Measurements from ENCODE around the gene NTN5.
A peak's percentile ranks its signal among the peaks of the same experiment; 100 is the strongest.
"Not testable (repeated sequence)": the region's sequence is repeated elsewhere in the genome, so short reads cannot be mapped to it uniquely, and the experiment has no call there.

NTN5 gene

GRCh38 chr19:48668332-48668731 lies 4.5 kb downstream of the NTN5 start:
- no peak for DNase-seq

- no peak for DNase-seq
These were observed 7.0 kb downstream of the NTN5 start for GRCh38 chr19:48665786-48666185.

GRCh38 chr19:48664476-48664875 lies 8.3 kb downstream of the NTN5 start:
- DNase-seq: no peak

- DNase-seq: no peak
These were observed 9.2 kb downstream of the NTN5 start for GRCh38 chr19:48663667-48664066.

- no peak for DNase-seq
These were observed 11.1 kb downstream of the NTN5 start for GRCh38 chr19:48661711-48662090.

- no peak for DNase-seq
These were observed 11.7 kb downstream of the NTN5 start for GRCh38 chr19:48660852-48661710.

GRCh38 chr19:48659768-48660167 lies 13.0 kb downstream of the NTN5 start:
- DNase-seq: no peak

GRCh38 chr19:48658483-48658882 lies 14.3 kb downstream of the NTN5 start:
- no peak for DNase-seq

- not testable (repeated sequence) for DNase-seq
These were observed 15.0 kb downstream of the NTN5 start for GRCh38 chr19:48657828-48658227.

GRCh38 chr19:48656840-48657474 lies 15.9 kb downstream of the NTN5 start:
- DNase-seq: no peak

GRCh38 chr19:48654299-48655059 lies 18.3 kb downstream of the NTN5 start:
- DNase-seq: no peak

GRCh38 chr19:48651683-48652048 lies 21.2 kb downstream of the NTN5 start:
- DNase-seq: no peak

GRCh38 chr19:48650974-48651682 lies 21.7 kb downstream of the NTN5 start:
- no peak for DNase-seq

GRCh38 chr19:48648134-48648533 lies 24.7 kb downstream of the NTN5 start:
- no peak for DNase-seq

GRCh38 chr19:48646722-48647216 lies 26.0 kb downstream of the NTN5 start:
- no peak for DNase-seq

- peak; percentile 53 for DNase-seq
These were observed 26.7 kb downstream of the NTN5 start, which contains the start of gene CA11 for GRCh38 chr19:48646001-48646721. CA11 (minus strand) TSS chr19:48646187; CDS start chr19:48645632, 555 bp downstream.

- DNase-seq: no peak
These were observed 27.2 kb downstream of the NTN5 start for GRCh38 chr19:48645620-48646000.

GRCh38 chr19:48644839-48645619 lies 27.8 kb downstream of the NTN5 start:
- DNase-seq: peak; percentile 26

- no peak for DNase-seq
These were observed 28.5 kb downstream of the NTN5 start for GRCh38 chr19:48644355-48644754.

- no peak for DNase-seq
These were observed 30.0 kb downstream of the NTN5 start for GRCh38 chr19:48642862-48643261.

- no peak for DNase-seq
These were observed 31.0 kb downstream of the NTN5 start for GRCh38 chr19:48641850-48642249.

Data from NCI-H1417 treated with DMSO at 0.1 percent for 48 hours (cell line).